ENCODE measurements around the gene SETD3. TPM values are rescaled to one million over a fixed set of nuclear protein-coding genes. Genes with fewer than 3 reads are reported as not detected.

The SETD3 gene
- total RNA-seq, 1 donor from 2014 or later = 67.4 TPM

GRCh38 chr14:99383472-99384449 lies 96.9 kb downstream of the SETD3 start:
- H3K4me3 Mint-ChIP-seq (ENCODE audit: unreplicated experiment) = no peak overlapping the region
- no peak for DNase-seq (ENCODE audit: low spot score)
- peaks cover 4% of the 10 kb centered on the region for H3K27me3 Mint-ChIP-seq (ENCODE audit: unreplicated experiment)
- no peak for TF ChIP-seq CTCF (IDR thresholded peaks at IDR 0.05; ENCODE audit: unreplicated experiment)
- H3K36me3 Mint-ChIP-seq (ENCODE audit: low read depth, unreplicated experiment) = no peaks in the 10 kb centered on the region
- H3K27ac Mint-ChIP-seq (ENCODE audit: unreplicated experiment) = no peak overlapping the region
- H3K4me1 Mint-ChIP-seq (ENCODE audit: unreplicated experiment) = no peaks in the 10 kb centered on the region
- H3K9me3 Mint-ChIP-seq (ENCODE audit: unreplicated experiment) = no peaks in the 10 kb centered on the region

- Mint-ChIP-seq H3K36me3 (ENCODE audit: low read depth, unreplicated experiment) (no peaks in the 10 kb centered on the region), H3K27me3 (ENCODE audit: unreplicated experiment) (peaks cover 4% of the 10 kb centered on the region), H3K4me3 (ENCODE audit: unreplicated experiment) (no peak overlapping the region), H3K9me3 (ENCODE audit: unreplicated experiment) (no peaks in the 10 kb centered on the region), H3K27ac (ENCODE audit: unreplicated experiment) (peak overlapping the region; percentile 1), H3K4me1 (ENCODE audit: unreplicated experiment) (no peaks in the 10 kb centered on the region)
- TF ChIP-seq CTCF (IDR thresholded peaks at IDR 0.05; ENCODE audit: unreplicated experiment) = no peak
- DNase-seq (ENCODE audit: low spot score) = no peak
Measured at GRCh38 chr14:99382781-99383471, 97.7 kb downstream of the SETD3 start.

GRCh38 chr14:99382071-99382470 lies 98.6 kb downstream of the SETD3 start:
- Mint-ChIP-seq H3K9me3 (ENCODE audit: unreplicated experiment) (no peaks in the 10 kb centered on the region), H3K4me3 (ENCODE audit: unreplicated experiment) (no peak overlapping the region), H3K36me3 (ENCODE audit: low read depth, unreplicated experiment) (no peaks in the 10 kb centered on the region)

GRCh38 chr14:99381688-99382060 lies 99.0 kb downstream of the SETD3 start:
- no peak for TF ChIP-seq CTCF (IDR thresholded peaks at IDR 0.05; ENCODE audit: unreplicated experiment)
- Mint-ChIP-seq H3K9me3 (ENCODE audit: unreplicated experiment) (no peaks in the 10 kb centered on the region), H3K27me3 (ENCODE audit: unreplicated experiment) (peaks cover 7% of the 10 kb centered on the region), H3K27ac (ENCODE audit: unreplicated experiment) (no peak overlapping the region), H3K36me3 (ENCODE audit: low read depth, unreplicated experiment) (no peaks in the 10 kb centered on the region), H3K4me1 (ENCODE audit: unreplicated experiment) (peaks cover 2% of the 10 kb centered on the region), H3K4me3 (ENCODE audit: unreplicated experiment) (no peak overlapping the region)
- DNase-seq (ENCODE audit: low spot score) = no peak

More at GRCh38 chr14:99382071-99382470, 98.6 kb downstream of the SETD3 start:
- Mint-ChIP-seq H3K4me1 (ENCODE audit: unreplicated experiment) (peaks cover under 1% of the 10 kb centered on the region), H3K27ac (ENCODE audit: unreplicated experiment) (no peak overlapping the region), H3K27me3 (ENCODE audit: unreplicated experiment) (peaks cover 5% of the 10 kb centered on the region)
- TF ChIP-seq CTCF (IDR thresholded peaks at IDR 0.05; ENCODE audit: unreplicated experiment) = no peak
- DNase-seq (ENCODE audit: low spot score) = no peak
